GM21515 (cell line): Measurements from ENCODE around the gene ZBTB46.

Experiments
- ATAC-seq: cut with Tn5 transposase; IDR thresholded peaks from one replicate; pipeline ENCODE4 v1.9.1; 2021; ENCODE audit not compliant: unreplicated experiment

ZBTB46 gene

GRCh38 chr20:63842258-63842657 lies 11.2 kb upstream of the ZBTB46 start:
- ATAC-seq = no peak

- no peak for ATAC-seq
Observed at GRCh38 chr20:63840405-63840828, 9.4 kb upstream of the ZBTB46 start.

- no peak for ATAC-seq
Observed at GRCh38 chr20:63839620-63840019, 8.6 kb upstream of the ZBTB46 start.

- no peak for ATAC-seq
Observed at GRCh38 chr20:63837479-63837878, 6.4 kb upstream of the ZBTB46 start.

- ATAC-seq = no peak
Observed at GRCh38 chr20:63836458-63837344, 5.6 kb upstream of the ZBTB46 start.

GRCh38 chr20:63835021-63835858 lies 4.2 kb upstream of the ZBTB46 start:
- no peak for ATAC-seq

- no peak for ATAC-seq
Observed at GRCh38 chr20:63834491-63834880, 3.4 kb upstream of the ZBTB46 start.

- ATAC-seq = no peak
Observed at GRCh38 chr20:63833776-63834490, 2.9 kb upstream of the ZBTB46 start.

GRCh38 chr20:63831993-63832686 lies 1.1 kb upstream of the ZBTB46 start:
- no peak for ATAC-seq

GRCh38 chr20:63831646-63831992 lies 555 bp upstream of the ZBTB46 start:
- ATAC-seq = no peak

- ATAC-seq = no peak
Observed at GRCh38 chr20:63829945-63830835, 874 bp downstream of the ZBTB46 start.

- no peak for ATAC-seq
Observed at GRCh38 chr20:63829603-63829944, 1.5 kb downstream of the ZBTB46 start.

GRCh38 chr20:63828951-63829350 lies 2.1 kb downstream of the ZBTB46 start:
- no peak for ATAC-seq

GRCh38 chr20:63828545-63828944 lies 2.5 kb downstream of the ZBTB46 start:
- ATAC-seq = no peak

- ATAC-seq = no peak
Observed at GRCh38 chr20:63828124-63828523, 2.9 kb downstream of the ZBTB46 start.

- ATAC-seq = no peak
Observed at GRCh38 chr20:63826753-63827152, 4.3 kb downstream of the ZBTB46 start.

GRCh38 chr20:63825331-63826118 lies 5.5 kb downstream of the ZBTB46 start:
- no peak for ATAC-seq

GRCh38 chr20:63823691-63824311 lies 7.3 kb downstream of the ZBTB46 start:
- no peak for ATAC-seq

- ATAC-seq = no peak
Observed at GRCh38 chr20:63822276-63822696, 8.8 kb downstream of the ZBTB46 start.
